NB4 (cell line): ENCODE measurements around the gene KLF6.

ENCODE experiments used
- POLR2A ChIP-seq: IDR thresholded peaks from 2 replicates; pipeline ENCODE4 v1.6.1; 2011; ENCODE audit warnings: mild to moderate bottlenecking; ENCODE audit not compliant: insufficient read length; ENCODE audit errors: extremely low read depth
- TF ChIP-seq, protein P1 (sequence below): IDR thresholded peaks from one replicate; pipeline ENCODE4 v1.5.1; 2012; ENCODE audit warnings: low read depth, low read length

DNA sequence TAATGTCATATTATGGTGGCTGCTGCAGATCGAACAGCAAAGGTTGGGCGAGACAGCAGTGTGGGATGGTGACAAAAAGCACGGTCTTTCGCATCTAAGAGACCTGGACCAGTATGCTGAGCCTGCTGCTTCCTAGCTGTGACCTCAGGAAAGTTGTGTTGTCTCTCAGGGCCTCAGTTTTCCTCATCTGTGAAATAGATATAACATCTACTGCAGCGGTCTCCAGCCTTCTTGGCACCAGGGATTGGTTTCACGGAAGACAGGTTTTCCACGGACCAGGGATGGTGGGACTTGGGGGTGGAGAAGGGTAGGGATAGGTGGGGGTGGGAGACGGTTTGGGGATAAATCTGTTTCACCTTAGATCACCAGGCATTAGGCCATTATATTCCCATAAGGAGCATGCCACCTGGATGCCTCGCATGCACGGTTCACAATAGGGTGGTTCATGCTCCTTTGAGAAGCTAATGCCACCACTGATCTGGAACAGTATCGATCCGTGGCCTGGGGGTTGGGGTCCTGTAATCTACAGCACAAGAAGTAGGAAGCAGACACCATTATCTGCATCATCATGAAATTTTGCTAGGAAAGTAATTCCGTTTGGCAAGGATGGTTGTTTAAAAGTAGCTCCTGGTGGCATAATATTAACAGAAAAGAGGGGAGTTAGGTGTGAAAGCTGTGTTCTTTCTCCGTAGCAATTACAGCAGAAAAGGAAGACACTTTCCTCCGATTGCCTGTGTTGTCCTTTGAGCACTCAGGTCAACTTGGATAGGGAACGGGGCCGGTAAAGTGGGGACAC is 10.8 kb downstream of the KLF6 start:
- no peak for TF ChIP-seq POLR2A
- TF ChIP-seq, protein P1, sequence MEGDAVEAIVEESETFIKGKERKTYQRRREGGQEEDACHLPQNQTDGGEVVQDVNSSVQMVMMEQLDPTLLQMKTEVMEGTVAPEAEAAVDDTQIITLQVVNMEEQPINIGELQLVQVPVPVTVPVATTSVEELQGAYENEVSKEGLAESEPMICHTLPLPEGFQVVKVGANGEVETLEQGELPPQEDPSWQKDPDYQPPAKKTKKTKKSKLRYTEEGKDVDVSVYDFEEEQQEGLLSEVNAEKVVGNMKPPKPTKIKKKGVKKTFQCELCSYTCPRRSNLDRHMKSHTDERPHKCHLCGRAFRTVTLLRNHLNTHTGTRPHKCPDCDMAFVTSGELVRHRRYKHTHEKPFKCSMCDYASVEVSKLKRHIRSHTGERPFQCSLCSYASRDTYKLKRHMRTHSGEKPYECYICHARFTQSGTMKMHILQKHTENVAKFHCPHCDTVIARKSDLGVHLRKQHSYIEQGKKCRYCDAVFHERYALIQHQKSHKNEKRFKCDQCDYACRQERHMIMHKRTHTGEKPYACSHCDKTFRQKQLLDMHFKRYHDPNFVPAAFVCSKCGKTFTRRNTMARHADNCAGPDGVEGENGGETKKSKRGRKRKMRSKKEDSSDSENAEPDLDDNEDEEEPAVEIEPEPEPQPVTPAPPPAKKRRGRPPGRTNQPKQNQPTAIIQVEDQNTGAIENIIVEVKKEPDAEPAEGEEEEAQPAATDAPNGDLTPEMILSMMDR = no peak
